ENCODE measurements around the gene TMEM106A. TPM values are rescaled to one million over a fixed set of nuclear protein-coding genes. Genes with fewer than 3 reads are reported as not detected.

Gene TMEM106A
- total and polyA plus RNA-seq, 2 of the 13 experiments (the other 11 are each of a cell fraction or from before 2014, with no cell fraction given), result 16.9 to 35.9 TPM

DNA sequence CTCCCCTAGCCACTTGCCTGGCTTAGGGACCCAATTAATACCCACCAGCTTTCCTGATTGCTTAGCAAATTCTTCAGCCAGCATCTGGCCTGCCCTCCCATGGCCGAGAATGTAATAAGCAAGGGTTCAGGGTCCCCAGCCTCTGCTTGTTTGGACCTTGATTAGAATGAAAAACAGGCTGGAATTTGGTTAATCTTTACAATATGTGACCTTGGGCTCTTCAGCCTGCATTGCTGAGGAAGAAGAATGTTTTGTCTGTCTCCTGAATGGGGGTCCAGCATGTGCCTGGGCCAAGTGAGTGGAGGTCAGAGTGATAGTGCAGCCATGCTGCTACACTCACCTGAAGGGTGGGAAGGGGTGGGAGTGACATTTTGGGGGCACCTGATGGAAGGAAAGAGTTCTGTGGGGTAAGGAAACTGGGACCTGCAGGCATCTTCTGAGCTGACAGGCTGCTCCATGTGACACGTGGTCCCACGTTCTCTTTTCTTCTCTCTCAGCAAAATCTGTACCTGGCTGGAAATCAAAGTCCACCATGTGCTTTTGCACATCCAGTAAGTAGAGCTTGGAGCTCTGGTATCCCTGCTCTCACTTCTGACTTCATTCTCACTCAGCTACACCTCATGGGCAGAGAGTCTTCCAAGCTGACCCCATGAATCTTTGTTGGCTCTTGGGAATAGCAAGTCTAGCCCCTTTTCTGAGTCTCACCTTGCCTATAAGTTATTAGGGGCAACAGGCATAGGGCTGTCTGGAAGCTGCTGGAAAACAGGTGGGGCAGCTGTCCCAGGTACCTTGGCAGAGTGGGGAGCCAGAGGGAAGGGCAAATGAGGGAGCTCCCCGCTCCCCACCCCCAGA lies 5.3 kb downstream of the TMEM106A start (continued):
- TF ChIP-seq MEIS2 (CRISPR knock-in tag; IDR thresholded peaks at IDR 0.05), result peak; percentile 51
- TF ChIP-seq ZMYM2 (CRISPR knock-in tag; IDR thresholded peaks at IDR 0.05), result no peak
- peak; percentile 84 for TF ChIP-seq RCOR2 (CRISPR knock-in tag; IDR thresholded peaks at IDR 0.05)
- TF ChIP-seq SPEN (CRISPR knock-in tag; IDR thresholded peaks at IDR 0.05; ENCODE audit: low read depth), result peak; percentile 45
- TF ChIP-seq ZNF598 (CRISPR knock-in tag; IDR thresholded peaks at IDR 0.05; ENCODE audit: borderline replicate concordance), result peak; percentile 71; the same call in 1 of the 2 replicates
- no peak for TF ChIP-seq ZNF34 (CRISPR knock-in tag; IDR thresholded peaks at IDR 0.05; ENCODE audit: borderline replicate concordance)
- TF ChIP-seq, protein P1, sequence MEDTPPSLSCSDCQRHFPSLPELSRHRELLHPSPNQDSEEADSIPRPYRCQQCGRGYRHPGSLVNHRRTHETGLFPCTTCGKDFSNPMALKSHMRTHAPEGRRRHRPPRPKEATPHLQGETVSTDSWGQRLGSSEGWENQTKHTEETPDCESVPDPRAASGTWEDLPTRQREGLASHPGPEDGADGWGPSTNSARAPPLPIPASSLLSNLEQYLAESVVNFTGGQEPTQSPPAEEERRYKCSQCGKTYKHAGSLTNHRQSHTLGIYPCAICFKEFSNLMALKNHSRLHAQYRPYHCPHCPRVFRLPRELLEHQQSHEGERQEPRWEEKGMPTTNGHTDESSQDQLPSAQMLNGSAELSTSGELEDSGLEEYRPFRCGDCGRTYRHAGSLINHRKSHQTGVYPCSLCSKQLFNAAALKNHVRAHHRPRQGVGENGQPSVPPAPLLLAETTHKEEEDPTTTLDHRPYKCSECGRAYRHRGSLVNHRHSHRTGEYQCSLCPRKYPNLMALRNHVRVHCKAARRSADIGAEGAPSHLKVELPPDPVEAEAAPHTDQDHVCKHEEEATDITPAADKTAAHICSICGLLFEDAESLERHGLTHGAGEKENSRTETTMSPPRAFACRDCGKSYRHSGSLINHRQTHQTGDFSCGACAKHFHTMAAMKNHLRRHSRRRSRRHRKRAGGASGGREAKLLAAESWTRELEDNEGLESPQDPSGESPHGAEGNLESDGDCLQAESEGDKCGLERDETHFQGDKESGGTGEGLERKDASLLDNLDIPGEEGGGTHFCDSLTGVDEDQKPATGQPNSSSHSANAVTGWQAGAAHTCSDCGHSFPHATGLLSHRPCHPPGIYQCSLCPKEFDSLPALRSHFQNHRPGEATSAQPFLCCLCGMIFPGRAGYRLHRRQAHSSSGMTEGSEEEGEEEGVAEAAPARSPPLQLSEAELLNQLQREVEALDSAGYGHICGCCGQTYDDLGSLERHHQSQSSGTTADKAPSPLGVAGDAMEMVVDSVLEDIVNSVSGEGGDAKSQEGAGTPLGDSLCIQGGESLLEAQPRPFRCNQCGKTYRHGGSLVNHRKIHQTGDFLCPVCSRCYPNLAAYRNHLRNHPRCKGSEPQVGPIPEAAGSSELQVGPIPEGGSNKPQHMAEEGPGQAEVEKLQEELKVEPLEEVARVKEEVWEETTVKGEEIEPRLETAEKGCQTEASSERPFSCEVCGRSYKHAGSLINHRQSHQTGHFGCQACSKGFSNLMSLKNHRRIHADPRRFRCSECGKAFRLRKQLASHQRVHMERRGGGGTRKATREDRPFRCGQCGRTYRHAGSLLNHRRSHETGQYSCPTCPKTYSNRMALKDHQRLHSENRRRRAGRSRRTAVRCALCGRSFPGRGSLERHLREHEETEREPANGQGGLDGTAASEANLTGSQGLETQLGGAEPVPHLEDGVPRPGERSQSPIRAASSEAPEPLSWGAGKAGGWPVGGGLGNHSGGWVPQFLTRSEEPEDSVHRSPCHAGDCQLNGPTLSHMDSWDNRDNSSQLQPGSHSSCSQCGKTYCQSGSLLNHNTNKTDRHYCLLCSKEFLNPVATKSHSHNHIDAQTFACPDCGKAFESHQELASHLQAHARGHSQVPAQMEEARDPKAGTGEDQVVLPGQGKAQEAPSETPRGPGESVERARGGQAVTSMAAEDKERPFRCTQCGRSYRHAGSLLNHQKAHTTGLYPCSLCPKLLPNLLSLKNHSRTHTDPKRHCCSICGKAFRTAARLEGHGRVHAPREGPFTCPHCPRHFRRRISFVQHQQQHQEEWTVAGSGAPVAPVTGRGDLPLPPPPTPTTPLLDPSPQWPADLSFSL (CRISPR knock-in tag; IDR thresholded peaks at IDR 0.05), result no peak
- TF ChIP-seq, protein P2, sequence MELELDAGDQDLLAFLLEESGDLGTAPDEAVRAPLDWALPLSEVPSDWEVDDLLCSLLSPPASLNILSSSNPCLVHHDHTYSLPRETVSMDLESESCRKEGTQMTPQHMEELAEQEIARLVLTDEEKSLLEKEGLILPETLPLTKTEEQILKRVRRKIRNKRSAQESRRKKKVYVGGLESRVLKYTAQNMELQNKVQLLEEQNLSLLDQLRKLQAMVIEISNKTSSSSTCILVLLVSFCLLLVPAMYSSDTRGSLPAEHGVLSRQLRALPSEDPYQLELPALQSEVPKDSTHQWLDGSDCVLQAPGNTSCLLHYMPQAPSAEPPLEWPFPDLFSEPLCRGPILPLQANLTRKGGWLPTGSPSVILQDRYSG (CRISPR knock-in tag; IDR thresholded peaks at IDR 0.05), result peak; percentile 73; the same call in 1 of the 2 replicates
- TF ChIP-seq, protein P3, sequence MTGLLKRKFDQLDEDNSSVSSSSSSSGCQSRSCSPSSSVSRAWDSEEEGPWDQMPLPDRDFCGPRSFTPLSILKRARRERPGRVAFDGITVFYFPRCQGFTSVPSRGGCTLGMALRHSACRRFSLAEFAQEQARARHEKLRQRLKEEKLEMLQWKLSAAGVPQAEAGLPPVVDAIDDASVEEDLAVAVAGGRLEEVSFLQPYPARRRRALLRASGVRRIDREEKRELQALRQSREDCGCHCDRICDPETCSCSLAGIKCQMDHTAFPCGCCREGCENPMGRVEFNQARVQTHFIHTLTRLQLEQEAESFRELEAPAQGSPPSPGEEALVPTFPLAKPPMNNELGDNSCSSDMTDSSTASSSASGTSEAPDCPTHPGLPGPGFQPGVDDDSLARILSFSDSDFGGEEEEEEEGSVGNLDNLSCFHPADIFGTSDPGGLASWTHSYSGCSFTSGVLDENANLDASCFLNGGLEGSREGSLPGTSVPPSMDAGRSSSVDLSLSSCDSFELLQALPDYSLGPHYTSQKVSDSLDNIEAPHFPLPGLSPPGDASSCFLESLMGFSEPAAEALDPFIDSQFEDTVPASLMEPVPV (CRISPR knock-in tag; IDR thresholded peaks at IDR 0.05), result peak; percentile 85; the same call in 1 of the 2 replicates
- TF ChIP-seq SRF (IDR thresholded peaks at IDR 0.05; ENCODE audit: low read depth, low read length), result peak; percentile 25; the same call in 1 of the 2 replicates
- no peak; the same call in none of the 2 replicates for TF ChIP-seq ZSCAN30 (CRISPR knock-in tag; IDR thresholded peaks at IDR 0.05)
- peak; percentile 9; the same call in 1 of the 2 replicates for TF ChIP-seq RFX3 (CRISPR knock-in tag; IDR thresholded peaks at IDR 0.05)
- TF ChIP-seq, protein P4, sequence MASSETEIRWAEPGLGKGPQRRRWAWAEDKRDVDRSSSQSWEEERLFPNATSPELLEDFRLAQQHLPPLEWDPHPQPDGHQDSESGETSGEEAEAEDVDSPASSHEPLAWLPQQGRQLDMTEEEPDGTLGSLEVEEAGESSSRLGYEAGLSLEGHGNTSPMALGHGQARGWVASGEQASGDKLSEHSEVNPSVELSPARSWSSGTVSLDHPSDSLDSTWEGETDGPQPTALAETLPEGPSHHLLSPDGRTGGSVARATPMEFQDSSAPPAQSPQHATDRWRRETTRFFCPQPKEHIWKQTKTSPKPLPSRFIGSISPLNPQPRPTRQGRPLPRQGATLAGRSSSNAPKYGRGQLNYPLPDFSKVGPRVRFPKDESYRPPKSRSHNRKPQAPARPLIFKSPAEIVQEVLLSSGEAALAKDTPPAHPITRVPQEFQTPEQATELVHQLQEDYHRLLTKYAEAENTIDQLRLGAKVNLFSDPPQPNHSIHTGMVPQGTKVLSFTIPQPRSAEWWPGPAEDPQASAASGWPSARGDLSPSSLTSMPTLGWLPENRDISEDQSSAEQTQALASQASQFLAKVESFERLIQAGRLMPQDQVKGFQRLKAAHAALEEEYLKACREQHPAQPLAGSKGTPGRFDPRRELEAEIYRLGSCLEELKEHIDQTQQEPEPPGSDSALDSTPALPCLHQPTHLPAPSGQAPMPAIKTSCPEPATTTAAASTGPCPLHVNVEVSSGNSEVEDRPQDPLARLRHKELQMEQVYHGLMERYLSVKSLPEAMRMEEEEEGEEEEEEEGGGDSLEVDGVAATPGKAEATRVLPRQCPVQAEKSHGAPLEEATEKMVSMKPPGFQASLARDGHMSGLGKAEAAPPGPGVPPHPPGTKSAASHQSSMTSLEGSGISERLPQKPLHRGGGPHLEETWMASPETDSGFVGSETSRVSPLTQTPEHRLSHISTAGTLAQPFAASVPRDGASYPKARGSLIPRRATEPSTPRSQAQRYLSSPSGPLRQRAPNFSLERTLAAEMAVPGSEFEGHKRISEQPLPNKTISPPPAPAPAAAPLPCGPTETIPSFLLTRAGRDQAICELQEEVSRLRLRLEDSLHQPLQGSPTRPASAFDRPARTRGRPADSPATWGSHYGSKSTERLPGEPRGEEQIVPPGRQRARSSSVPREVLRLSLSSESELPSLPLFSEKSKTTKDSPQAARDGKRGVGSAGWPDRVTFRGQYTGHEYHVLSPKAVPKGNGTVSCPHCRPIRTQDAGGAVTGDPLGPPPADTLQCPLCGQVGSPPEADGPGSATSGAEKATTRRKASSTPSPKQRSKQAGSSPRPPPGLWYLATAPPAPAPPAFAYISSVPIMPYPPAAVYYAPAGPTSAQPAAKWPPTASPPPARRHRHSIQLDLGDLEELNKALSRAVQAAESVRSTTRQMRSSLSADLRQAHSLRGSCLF (CRISPR knock-in tag; IDR thresholded peaks at IDR 0.05; ENCODE audit: borderline replicate concordance), result no peak
- TF ChIP-seq CENPT (CRISPR knock-in tag; IDR thresholded peaks at IDR 0.05; ENCODE audit: low read depth), result no peak

Measured in HepG2 (cell line).